Panc1 (cell line): Measurements from ENCODE around the gene AMBP.
"Not testable (repeated sequence)": the region's sequence is repeated elsewhere in the genome, so short reads cannot be mapped to it uniquely, and the experiment has no call there.

Source experiments
- POLR2AphosphoS5 ChIP-seq: IDR thresholded peaks from 2 replicates; pipeline ENCODE4 v1.6.1; 2012; ENCODE audit warnings: mild to moderate bottlenecking, low read depth, low read length, moderate library complexity
- SIN3A ChIP-seq: IDR thresholded peaks from 2 replicates; pipeline ENCODE4 v1.6.1; 2012; ENCODE audit warnings: low read depth, mild to moderate bottlenecking, low read length, moderate library complexity, borderline replicate concordance; ENCODE audit not compliant: insufficient read depth
- TCF7L2 ChIP-seq: IDR thresholded peaks from 2 replicates; pipeline ENCODE4 v1.6.1; 2011; ENCODE audit warnings: mild to moderate bottlenecking, low read depth, low read length, inconsistent platforms
- TF ChIP-seq, protein P1 (sequence below), 2 experiments: IDR thresholded peaks; 2 replicates each; pipeline ENCODE4 v1.6.1; 2011 to 2012; ENCODE audit warnings: low read depth in 2 of 2, control low read depth in 1 of 2, low read length in 1 of 2, mild to moderate bottlenecking in 1 of 2, moderate library complexity in 1 of 2; ENCODE audit not compliant: insufficient read depth in 1 of 2
- TF ChIP-seq, protein P2 (sequence below): fragments of 450-650 bp; IDR thresholded peaks from 2 replicates; pipeline ENCODE4 v1.5.1; 2017; ENCODE audit warnings: mild to moderate bottlenecking

DNA sequence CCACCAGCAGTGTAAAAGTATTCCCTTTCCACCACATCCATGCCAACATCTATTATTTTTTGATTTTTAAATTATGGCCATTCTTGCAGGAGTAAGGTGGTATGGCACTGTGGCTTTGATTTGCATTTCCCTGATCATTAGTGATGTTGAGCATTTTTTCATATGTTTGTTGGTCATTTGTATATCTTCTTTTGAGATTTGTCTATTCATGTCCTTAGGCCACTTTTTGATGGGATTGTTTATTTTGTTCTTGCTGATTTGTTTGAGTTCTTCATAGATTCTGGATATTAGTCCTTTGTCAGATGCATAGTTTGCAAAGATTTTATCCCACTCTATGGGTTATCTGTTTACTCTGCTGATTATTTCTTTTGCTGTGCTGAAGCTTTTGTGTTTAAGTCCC, 34.4 kb downstream of the AMBP start:
- TF ChIP-seq, protein P1, sequence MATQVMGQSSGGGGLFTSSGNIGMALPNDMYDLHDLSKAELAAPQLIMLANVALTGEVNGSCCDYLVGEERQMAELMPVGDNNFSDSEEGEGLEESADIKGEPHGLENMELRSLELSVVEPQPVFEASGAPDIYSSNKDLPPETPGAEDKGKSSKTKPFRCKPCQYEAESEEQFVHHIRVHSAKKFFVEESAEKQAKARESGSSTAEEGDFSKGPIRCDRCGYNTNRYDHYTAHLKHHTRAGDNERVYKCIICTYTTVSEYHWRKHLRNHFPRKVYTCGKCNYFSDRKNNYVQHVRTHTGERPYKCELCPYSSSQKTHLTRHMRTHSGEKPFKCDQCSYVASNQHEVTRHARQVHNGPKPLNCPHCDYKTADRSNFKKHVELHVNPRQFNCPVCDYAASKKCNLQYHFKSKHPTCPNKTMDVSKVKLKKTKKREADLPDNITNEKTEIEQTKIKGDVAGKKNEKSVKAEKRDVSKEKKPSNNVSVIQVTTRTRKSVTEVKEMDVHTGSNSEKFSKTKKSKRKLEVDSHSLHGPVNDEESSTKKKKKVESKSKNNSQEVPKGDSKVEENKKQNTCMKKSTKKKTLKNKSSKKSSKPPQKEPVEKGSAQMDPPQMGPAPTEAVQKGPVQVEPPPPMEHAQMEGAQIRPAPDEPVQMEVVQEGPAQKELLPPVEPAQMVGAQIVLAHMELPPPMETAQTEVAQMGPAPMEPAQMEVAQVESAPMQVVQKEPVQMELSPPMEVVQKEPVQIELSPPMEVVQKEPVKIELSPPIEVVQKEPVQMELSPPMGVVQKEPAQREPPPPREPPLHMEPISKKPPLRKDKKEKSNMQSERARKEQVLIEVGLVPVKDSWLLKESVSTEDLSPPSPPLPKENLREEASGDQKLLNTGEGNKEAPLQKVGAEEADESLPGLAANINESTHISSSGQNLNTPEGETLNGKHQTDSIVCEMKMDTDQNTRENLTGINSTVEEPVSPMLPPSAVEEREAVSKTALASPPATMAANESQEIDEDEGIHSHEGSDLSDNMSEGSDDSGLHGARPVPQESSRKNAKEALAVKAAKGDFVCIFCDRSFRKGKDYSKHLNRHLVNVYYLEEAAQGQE (IDR thresholded peaks at IDR 0.05; ENCODE audit: insufficient read depth in 1 of 2, low read depth in 2 of 2, low read length in 1 of 2): not testable (repeated sequence)
- TF ChIP-seq POLR2AphosphoS5, SIN3A, TCF7L2: not testable (repeated sequence)
- TF ChIP-seq, protein P2, sequence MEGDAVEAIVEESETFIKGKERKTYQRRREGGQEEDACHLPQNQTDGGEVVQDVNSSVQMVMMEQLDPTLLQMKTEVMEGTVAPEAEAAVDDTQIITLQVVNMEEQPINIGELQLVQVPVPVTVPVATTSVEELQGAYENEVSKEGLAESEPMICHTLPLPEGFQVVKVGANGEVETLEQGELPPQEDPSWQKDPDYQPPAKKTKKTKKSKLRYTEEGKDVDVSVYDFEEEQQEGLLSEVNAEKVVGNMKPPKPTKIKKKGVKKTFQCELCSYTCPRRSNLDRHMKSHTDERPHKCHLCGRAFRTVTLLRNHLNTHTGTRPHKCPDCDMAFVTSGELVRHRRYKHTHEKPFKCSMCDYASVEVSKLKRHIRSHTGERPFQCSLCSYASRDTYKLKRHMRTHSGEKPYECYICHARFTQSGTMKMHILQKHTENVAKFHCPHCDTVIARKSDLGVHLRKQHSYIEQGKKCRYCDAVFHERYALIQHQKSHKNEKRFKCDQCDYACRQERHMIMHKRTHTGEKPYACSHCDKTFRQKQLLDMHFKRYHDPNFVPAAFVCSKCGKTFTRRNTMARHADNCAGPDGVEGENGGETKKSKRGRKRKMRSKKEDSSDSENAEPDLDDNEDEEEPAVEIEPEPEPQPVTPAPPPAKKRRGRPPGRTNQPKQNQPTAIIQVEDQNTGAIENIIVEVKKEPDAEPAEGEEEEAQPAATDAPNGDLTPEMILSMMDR: not testable (repeated sequence)
